ENCODE data around the gene DCBLD2.

Gene DCBLD2

GRCh38 chr3:98780343-98780742 lies 121.2 kb downstream of the DCBLD2 start:
- Histone ChIP-seq H3K4me1 (ENCODE audit: control insufficient read depth in 1 of 2, insufficient read depth in 1 of 2, low read depth in 1 of 2, low read length in 1 of 2) (peaks cover 12 to 24% of the 10 kb centered on the region in 2 experiments), H3K27ac (no peak overlapping the region), H3K36me3 (peaks cover 100% of the 10 kb centered on the region)

GRCh38 chr3:98779541-98780335 lies 121.8 kb downstream of the DCBLD2 start:
- Histone ChIP-seq H3K27ac (no peak overlapping the region), H3K36me3 (peaks cover 100% of the 10 kb centered on the region), H3K4me1 (ENCODE audit: control insufficient read depth in 1 of 2, insufficient read depth in 1 of 2, low read depth in 1 of 2, low read length in 1 of 2) (peaks cover 7 to 18% of the 10 kb centered on the region in 2 experiments), H3K27me3 (no peaks in the 10 kb centered on the region), H3K9me3 (no peaks in the 10 kb centered on the region), H3K4me3 (ENCODE audit: low read depth in 1 of 2, low read length in 1 of 2) (no peak overlapping the region)
- TF ChIP-seq CTCF (IDR thresholded peaks at IDR 0.05): no peak

More at GRCh38 chr3:98780343-98780742, 121.2 kb downstream of the DCBLD2 start:
- H3K27me3 ChIP-seq: no peaks in the 10 kb centered on the region
- no peak for TF ChIP-seq CTCF (IDR thresholded peaks at IDR 0.05)
- no peak overlapping the region for H3K4me3 ChIP-seq (ENCODE audit: low read depth in 1 of 2, low read length in 1 of 2)
- H3K9me3 ChIP-seq: no peaks in the 10 kb centered on the region

GRCh38 chr3:98778852-98779413 lies 122.6 kb downstream of the DCBLD2 start:
- Histone ChIP-seq H3K9me3 (no peaks in the 10 kb centered on the region), H3K36me3 (peaks cover 100% of the 10 kb centered on the region), H3K27ac (peak overlapping the region; percentile 50), H3K4me1 (ENCODE audit: control insufficient read depth in 1 of 2, insufficient read depth in 1 of 2, low read depth in 1 of 2, low read length in 1 of 2) (peaks cover 0 to 10% of the 10 kb centered on the region in 2 experiments), H3K4me3 (ENCODE audit: low read depth in 1 of 2, low read length in 1 of 2) (no peak overlapping the region), H3K27me3 (no peaks in the 10 kb centered on the region)
- no peak for TF ChIP-seq CTCF (IDR thresholded peaks at IDR 0.05)

GRCh38 chr3:98778383-98778782 lies 123.1 kb downstream of the DCBLD2 start:
- Histone ChIP-seq H3K4me1 (ENCODE audit: control insufficient read depth in 1 of 2, insufficient read depth in 1 of 2, low read depth in 1 of 2, low read length in 1 of 2) (peaks cover 0 to 9% of the 10 kb centered on the region in 2 experiments), H3K27me3 (no peaks in the 10 kb centered on the region), H3K9me3 (no peaks in the 10 kb centered on the region), H3K27ac (peak overlapping the region; percentile 50), H3K36me3 (peaks cover 100% of the 10 kb centered on the region), H3K4me3 (ENCODE audit: low read depth in 1 of 2, low read length in 1 of 2) (no peak overlapping the region)
- TF ChIP-seq CTCF (IDR thresholded peaks at IDR 0.05): no peak

- H3K27ac ChIP-seq: peak overlapping the region; percentile 50
- peaks cover 0 to 9% of the 10 kb centered on the region in 2 experiments for H3K4me1 ChIP-seq (ENCODE audit: control insufficient read depth in 1 of 2, insufficient read depth in 1 of 2, low read depth in 1 of 2, low read length in 1 of 2)
- H3K36me3 ChIP-seq: peaks cover 100% of the 10 kb centered on the region
- TF ChIP-seq CTCF (IDR thresholded peaks at IDR 0.05): no peak
- no peak overlapping the region for H3K4me3 ChIP-seq (ENCODE audit: low read depth in 1 of 2, low read length in 1 of 2)
- H3K9me3 ChIP-seq: no peaks in the 10 kb centered on the region
- H3K27me3 ChIP-seq: no peaks in the 10 kb centered on the region
Observed at GRCh38 chr3:98777801-98778220, 123.7 kb downstream of the DCBLD2 start.
